Liver (tissue), 9 donors: ENCODE results near the gene SDK2. TPM values are rescaled to one million over a fixed set of nuclear protein-coding genes. Genes with fewer than 3 reads are reported as not detected.

Experiments used
- DNase-seq: peaks from one replicate; pipeline ENCODE4 v3.0.0-alpha.2; 2017; ENCODE audit warnings: low spot score
- H3K27ac ChIP-seq, 2 donors: one replicate each; pipeline ENCODE4 v1.7.0; 2013; ENCODE audit warnings: inconsistent platforms in 2 of 2, low read length in 2 of 2, control low read depth in 1 of 2, low read depth in 1 of 2, mild to moderate bottlenecking in 1 of 2
- H3K27me3 ChIP-seq, 4 donors: one replicate each; pipeline versions ENCODE4 v1.6.1 to v1.7.0; 2013; ENCODE audit warnings: low read length in 3 of 4, inconsistent platforms in 1 of 4, mild to moderate bottlenecking in 1 of 4, moderate library complexity in 1 of 4; ENCODE audit not compliant: control insufficient read depth in 4 of 4, insufficient read depth in 4 of 4
- H3K36me3 ChIP-seq, 4 donors: one replicate each; pipeline versions ENCODE4 v1.6.1 to v1.7.0; 2013; ENCODE audit warnings: low read length in 3 of 4, mild to moderate bottlenecking in 3 of 4, low read depth in 1 of 4, moderate library complexity in 1 of 4; ENCODE audit not compliant: control insufficient read depth in 4 of 4, insufficient read depth in 3 of 4
- H3K4me1 ChIP-seq, 4 donors: one replicate each; pipeline versions ENCODE4 v1.6.1 to v1.7.0; 2013; ENCODE audit warnings: low read length in 3 of 4, mild to moderate bottlenecking in 3 of 4, moderate library complexity in 1 of 4; ENCODE audit not compliant: control insufficient read depth in 4 of 4, insufficient read depth in 4 of 4
- H3K4me3 ChIP-seq, 3 donors: one replicate each; pipeline versions ENCODE4 v1.6.1 to v1.7.0; 2013; ENCODE audit warnings: low read length in 3 of 3, control low read depth in 1 of 3, low read depth in 1 of 3, mild to moderate bottlenecking in 1 of 3
- H3K9ac ChIP-seq, 2 donors: one replicate each; pipeline ENCODE4 v1.7.0; 2013; ENCODE audit warnings: low read length in 2 of 2, mild to moderate bottlenecking in 2 of 2, moderate library complexity in 2 of 2, control low read depth in 1 of 2, low read depth in 1 of 2
- H3K9me3 ChIP-seq, 4 donors: one replicate each; pipeline versions ENCODE4 v1.6.1 to v1.7.0; 2013; ENCODE audit warnings: low read length in 3 of 4; ENCODE audit not compliant: control insufficient read depth in 4 of 4
- EGR1 ChIP-seq, 2 donors: IDR thresholded peaks; 2 replicates each; pipeline ENCODE4 v1.6.1; 2016 to 2018; ENCODE audit warnings: antibody characterized with exemption in 2 of 2, low read depth in 2 of 2
- FOXA1 ChIP-seq: IDR thresholded peaks from 2 replicates; pipeline ENCODE4 v1.6.1; 2016; ENCODE audit warnings: antibody characterized with exemption
- FOXA2 ChIP-seq: IDR thresholded peaks from 2 replicates; pipeline ENCODE4 v1.6.1; 2016; ENCODE audit warnings: antibody characterized with exemption
- GABPA ChIP-seq, 2 donors: IDR thresholded peaks in 1 of 2; conservative IDR thresholded peaks in 1 of 2; 2 replicates each; pipeline ENCODE4 v1.6.1; 2016; ENCODE audit warnings: antibody characterized with exemption in 2 of 2, mild to moderate bottlenecking in 1 of 2, moderate library complexity in 1 of 2
- HNF4A ChIP-seq, 2 donors: conservative IDR thresholded peaks; 2 replicates each; pipeline ENCODE4 v1.6.1; 2016; ENCODE audit warnings: antibody characterized with exemption in 2 of 2, mild to moderate bottlenecking in 2 of 2
- HNF4G ChIP-seq: IDR thresholded peaks from 2 replicates; pipeline ENCODE4 v1.6.1; 2016; ENCODE audit warnings: antibody characterized with exemption
- JUND ChIP-seq, 2 donors: IDR thresholded peaks; 2 replicates each; pipeline ENCODE4 v1.6.1; 2016; ENCODE audit warnings: antibody characterized with exemption in 2 of 2
- NR2F2 ChIP-seq: IDR thresholded peaks from 2 replicates; pipeline ENCODE4 v1.6.1; 2016; ENCODE audit warnings: antibody characterized with exemption
- RAD21 ChIP-seq, 2 donors: IDR thresholded peaks; 2 replicates each; pipeline ENCODE4 v1.6.1; 2016; ENCODE audit warnings: antibody characterized with exemption in 2 of 2, mild to moderate bottlenecking in 2 of 2
- RXRA ChIP-seq, 2 donors: IDR thresholded peaks; 2 replicates each; pipeline ENCODE4 v1.6.1; 2017 to 2018; ENCODE audit warnings: antibody characterized with exemption in 2 of 2, mild to moderate bottlenecking in 1 of 2
- SP1 ChIP-seq: IDR thresholded peaks from 2 replicates; pipeline ENCODE4 v1.6.1; 2018; ENCODE audit warnings: antibody characterized with exemption, mild to moderate bottlenecking
- TAF1 ChIP-seq: conservative IDR thresholded peaks from 2 replicates; pipeline ENCODE4 v1.6.1; 2016; ENCODE audit warnings: antibody characterized with exemption, mild to moderate bottlenecking
- YY1 ChIP-seq: IDR thresholded peaks from 2 replicates; pipeline ENCODE4 v1.6.1; 2016; ENCODE audit warnings: antibody characterized with exemption, mild to moderate bottlenecking
- WGBS: extraction: QIAGEN DNeasy Blood & Tissue Kit; methylation state at CpG from one replicate; pipeline ENCODE4 v1.1.7; 2013; 5-methylcytosine and 5-hydroxymethylcytosine counted together
- polyA plus RNA-seq, 2 donors: library from polyadenylated mRNA; stranded (reverse) in 1 of 2; unstranded in 1 of 2; fragments of 200-250 nt in 1 of 2; fragments of >200 nt in 1 of 2; fragmentation: Nextera tagmentation in 1 of 2; extraction: Ambion mirVana in 1 of 2; gene quantifications; one replicate each; pipeline versions ENCODE4 v1.2.1 to v1.2.3, GENCODE V29; 2013 to 2015
- total RNA-seq, 2 donors: library from RNA; depleted of rRNA; stranded (reverse); fragments of >200 nt; gene quantifications; one replicate each; pipeline ENCODE4 v1.2.3, GENCODE V29; 2014
- TF ChIP-seq, protein P1 (sequence below): IDR thresholded peaks from 2 replicates; pipeline ENCODE4 v1.6.1; 2016; ENCODE audit warnings: antibody characterized with exemption
- TF ChIP-seq, protein P2 (sequence below): IDR thresholded peaks from 2 replicates; pipeline ENCODE4 v1.6.1; 2016; ENCODE audit warnings: antibody characterized with exemption
- TF ChIP-seq, protein P3 (sequence below): IDR thresholded peaks from 2 replicates; pipeline ENCODE4 v1.6.1; 2016; ENCODE audit warnings: antibody characterized with exemption
- TF ChIP-seq, protein P4 (sequence below): fragments of 150-350 bp; IDR thresholded peaks from 2 replicates; pipeline ENCODE4 v1.5.1; 2017; ENCODE audit warnings: improper control_type of control experiment, low read depth, low read length; ENCODE audit not compliant: missing input control
- TF ChIP-seq, protein P5 (sequence below): IDR thresholded peaks from 2 replicates; pipeline ENCODE4 v1.6.1; 2016; ENCODE audit warnings: antibody characterized with exemption, mild to moderate bottlenecking
- donor health status: healthy.
- donor health status: healthy.
- donor health status: healthy.
- donor health status: healthy.
- donor health status: healthy.

SDK2 gene
- total and polyA plus RNA-seq, 4 donors = 0.05 to 0.42 (median 0.10) TPM

DNA sequence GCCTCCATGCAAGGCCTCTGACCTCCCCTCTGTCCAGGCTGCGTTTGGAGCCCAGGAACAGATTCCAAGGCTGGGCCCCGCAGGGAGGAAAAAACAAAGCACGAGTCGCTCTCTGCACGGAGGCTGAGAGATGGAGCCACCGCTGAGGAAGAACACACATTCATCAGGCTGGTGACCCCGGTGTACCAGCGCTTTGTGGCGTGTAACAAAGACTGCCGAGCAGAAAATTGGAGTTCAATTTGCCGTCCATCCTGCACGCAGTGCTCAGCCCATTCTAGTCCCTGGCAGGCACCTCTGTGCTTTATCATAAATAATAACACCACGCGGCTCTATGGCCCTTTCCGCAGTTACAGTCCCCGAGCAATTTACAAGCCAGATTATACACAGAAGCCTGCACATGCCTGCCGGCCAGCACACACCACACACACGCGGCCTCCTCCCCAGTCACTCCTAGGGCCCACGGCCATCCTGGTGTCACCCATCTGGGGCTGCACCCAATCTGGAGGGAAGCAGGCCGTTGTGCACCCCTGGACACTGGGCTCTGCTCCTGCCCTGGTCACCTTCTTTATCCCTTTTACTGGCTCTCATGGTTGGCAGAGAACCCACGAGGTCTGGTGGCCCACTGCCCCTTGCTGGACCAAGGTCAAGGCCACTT lies 124.4 kb downstream of the SDK2 start:
- no peaks in the 10 kb centered on the region for H3K4me1 ChIP-seq
- 80% methylated on average over 22 of the region's 22 CpGs for WGBS
- no peaks in the 10 kb centered on the region for H3K27me3 ChIP-seq
- DNase-seq = no peak
- no peak overlapping the region for H3K27ac ChIP-seq
- no peak overlapping the region for H3K9ac ChIP-seq
- no peak overlapping the region for H3K4me3 ChIP-seq
- no peaks in the 10 kb centered on the region for H3K9me3 ChIP-seq
- no peaks in the 10 kb centered on the region for H3K36me3 ChIP-seq
- TF ChIP-seq HNF4G (no peak), JUND (IDR thresholded peaks at IDR 0.05) (no peak), TAF1 (no peak), HNF4A (conservative IDR thresholded peaks at IDR 0.05) (no peak), RAD21 (IDR thresholded peaks at IDR 0.05) (no peak), EGR1 (IDR thresholded peaks at IDR 0.05; ENCODE audit: low read depth in 2 of 2) (no peak)
- TF ChIP-seq, protein P1, sequence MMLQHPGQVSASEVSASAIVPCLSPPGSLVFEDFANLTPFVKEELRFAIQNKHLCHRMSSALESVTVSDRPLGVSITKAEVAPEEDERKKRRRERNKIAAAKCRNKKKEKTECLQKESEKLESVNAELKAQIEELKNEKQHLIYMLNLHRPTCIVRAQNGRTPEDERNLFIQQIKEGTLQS = no peak
- TF ChIP-seq, protein P2, sequence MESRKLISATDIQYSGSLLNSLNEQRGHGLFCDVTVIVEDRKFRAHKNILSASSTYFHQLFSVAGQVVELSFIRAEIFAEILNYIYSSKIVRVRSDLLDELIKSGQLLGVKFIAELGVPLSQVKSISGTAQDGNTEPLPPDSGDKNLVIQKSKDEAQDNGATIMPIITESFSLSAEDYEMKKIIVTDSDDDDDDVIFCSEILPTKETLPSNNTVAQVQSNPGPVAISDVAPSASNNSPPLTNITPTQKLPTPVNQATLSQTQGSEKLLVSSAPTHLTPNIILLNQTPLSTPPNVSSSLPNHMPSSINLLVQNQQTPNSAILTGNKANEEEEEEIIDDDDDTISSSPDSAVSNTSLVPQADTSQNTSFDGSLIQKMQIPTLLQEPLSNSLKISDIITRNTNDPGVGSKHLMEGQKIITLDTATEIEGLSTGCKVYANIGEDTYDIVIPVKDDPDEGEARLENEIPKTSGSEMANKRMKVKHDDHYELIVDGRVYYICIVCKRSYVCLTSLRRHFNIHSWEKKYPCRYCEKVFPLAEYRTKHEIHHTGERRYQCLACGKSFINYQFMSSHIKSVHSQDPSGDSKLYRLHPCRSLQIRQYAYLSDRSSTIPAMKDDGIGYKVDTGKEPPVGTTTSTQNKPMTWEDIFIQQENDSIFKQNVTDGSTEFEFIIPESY = no peak
- TF ChIP-seq, protein P3, sequence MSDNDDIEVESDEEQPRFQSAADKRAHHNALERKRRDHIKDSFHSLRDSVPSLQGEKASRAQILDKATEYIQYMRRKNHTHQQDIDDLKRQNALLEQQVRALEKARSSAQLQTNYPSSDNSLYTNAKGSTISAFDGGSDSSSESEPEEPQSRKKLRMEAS = no peak

DNA sequence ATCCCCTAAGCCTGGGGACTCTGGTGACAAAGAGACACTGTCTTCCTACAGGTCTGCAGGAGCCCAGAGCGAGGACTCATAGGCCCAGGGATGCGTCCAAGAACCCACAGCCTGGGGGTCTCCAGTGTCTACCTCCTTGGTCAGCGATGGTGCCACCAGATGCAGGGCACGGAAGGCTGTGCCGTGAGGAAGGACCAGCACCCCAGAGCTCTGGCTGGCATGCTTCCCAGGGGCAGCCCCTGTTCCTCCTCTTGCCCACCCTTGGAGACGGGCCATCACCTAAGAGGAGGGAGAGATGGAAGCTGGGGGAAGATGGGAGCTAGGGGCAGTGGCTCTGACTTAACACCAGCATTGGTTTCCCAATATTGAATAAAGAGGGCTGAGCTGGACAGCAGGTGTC lies 125.2 kb downstream of the SDK2 start:
- 89% methylated on average over 6 of the region's 6 CpGs for WGBS
- no peaks in the 10 kb centered on the region for H3K4me1 ChIP-seq
- no peak for DNase-seq

More for the DNA sequence above, 125.2 kb downstream of the SDK2 start:
- TF ChIP-seq, protein P4, sequence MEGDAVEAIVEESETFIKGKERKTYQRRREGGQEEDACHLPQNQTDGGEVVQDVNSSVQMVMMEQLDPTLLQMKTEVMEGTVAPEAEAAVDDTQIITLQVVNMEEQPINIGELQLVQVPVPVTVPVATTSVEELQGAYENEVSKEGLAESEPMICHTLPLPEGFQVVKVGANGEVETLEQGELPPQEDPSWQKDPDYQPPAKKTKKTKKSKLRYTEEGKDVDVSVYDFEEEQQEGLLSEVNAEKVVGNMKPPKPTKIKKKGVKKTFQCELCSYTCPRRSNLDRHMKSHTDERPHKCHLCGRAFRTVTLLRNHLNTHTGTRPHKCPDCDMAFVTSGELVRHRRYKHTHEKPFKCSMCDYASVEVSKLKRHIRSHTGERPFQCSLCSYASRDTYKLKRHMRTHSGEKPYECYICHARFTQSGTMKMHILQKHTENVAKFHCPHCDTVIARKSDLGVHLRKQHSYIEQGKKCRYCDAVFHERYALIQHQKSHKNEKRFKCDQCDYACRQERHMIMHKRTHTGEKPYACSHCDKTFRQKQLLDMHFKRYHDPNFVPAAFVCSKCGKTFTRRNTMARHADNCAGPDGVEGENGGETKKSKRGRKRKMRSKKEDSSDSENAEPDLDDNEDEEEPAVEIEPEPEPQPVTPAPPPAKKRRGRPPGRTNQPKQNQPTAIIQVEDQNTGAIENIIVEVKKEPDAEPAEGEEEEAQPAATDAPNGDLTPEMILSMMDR = no peak
- TF ChIP-seq TAF1 = no peak
- TF ChIP-seq, protein P3 = no peak
- TF ChIP-seq RXRA (IDR thresholded peaks at IDR 0.05) = no peak
- no peak for TF ChIP-seq FOXA2
- no peak for TF ChIP-seq YY1
- TF ChIP-seq SP1 = no peak
- TF ChIP-seq NR2F2 = no peak
- TF ChIP-seq HNF4A (conservative IDR thresholded peaks at IDR 0.05) = no peak
- TF ChIP-seq, protein P2 = no peak
- TF ChIP-seq, protein P5, sequence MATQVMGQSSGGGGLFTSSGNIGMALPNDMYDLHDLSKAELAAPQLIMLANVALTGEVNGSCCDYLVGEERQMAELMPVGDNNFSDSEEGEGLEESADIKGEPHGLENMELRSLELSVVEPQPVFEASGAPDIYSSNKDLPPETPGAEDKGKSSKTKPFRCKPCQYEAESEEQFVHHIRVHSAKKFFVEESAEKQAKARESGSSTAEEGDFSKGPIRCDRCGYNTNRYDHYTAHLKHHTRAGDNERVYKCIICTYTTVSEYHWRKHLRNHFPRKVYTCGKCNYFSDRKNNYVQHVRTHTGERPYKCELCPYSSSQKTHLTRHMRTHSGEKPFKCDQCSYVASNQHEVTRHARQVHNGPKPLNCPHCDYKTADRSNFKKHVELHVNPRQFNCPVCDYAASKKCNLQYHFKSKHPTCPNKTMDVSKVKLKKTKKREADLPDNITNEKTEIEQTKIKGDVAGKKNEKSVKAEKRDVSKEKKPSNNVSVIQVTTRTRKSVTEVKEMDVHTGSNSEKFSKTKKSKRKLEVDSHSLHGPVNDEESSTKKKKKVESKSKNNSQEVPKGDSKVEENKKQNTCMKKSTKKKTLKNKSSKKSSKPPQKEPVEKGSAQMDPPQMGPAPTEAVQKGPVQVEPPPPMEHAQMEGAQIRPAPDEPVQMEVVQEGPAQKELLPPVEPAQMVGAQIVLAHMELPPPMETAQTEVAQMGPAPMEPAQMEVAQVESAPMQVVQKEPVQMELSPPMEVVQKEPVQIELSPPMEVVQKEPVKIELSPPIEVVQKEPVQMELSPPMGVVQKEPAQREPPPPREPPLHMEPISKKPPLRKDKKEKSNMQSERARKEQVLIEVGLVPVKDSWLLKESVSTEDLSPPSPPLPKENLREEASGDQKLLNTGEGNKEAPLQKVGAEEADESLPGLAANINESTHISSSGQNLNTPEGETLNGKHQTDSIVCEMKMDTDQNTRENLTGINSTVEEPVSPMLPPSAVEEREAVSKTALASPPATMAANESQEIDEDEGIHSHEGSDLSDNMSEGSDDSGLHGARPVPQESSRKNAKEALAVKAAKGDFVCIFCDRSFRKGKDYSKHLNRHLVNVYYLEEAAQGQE = no peak
- TF ChIP-seq GABPA (IDR thresholded peaks at IDR 0.05 in 1 of 2, conservative IDR thresholded peaks at IDR 0.05 in 1 of 2) = no peak
- TF ChIP-seq FOXA1 = no peak
- TF ChIP-seq HNF4G = no peak
- TF ChIP-seq RAD21 (IDR thresholded peaks at IDR 0.05) = no peak
- Histone ChIP-seq H3K36me3 (no peaks in the 10 kb centered on the region), H3K9me3 (no peaks in the 10 kb centered on the region), H3K27ac (no peak overlapping the region), H3K9ac (no peak overlapping the region), H3K27me3 (no peaks in the 10 kb centered on the region), H3K4me3 (no peak overlapping the region)
